Ishikawa (cell line): ENCODE data around the gene PROZ.

Source experiments
- CREB1 ChIP-seq: IDR thresholded peaks from 2 replicates; pipeline ENCODE4 v1.6.1; 2012; ENCODE audit warnings: low read depth
- REST ChIP-seq: IDR thresholded peaks from 2 replicates; pipeline ENCODE4 v1.6.1; 2012; ENCODE audit warnings: low read depth, mild to moderate bottlenecking
- YY1 ChIP-seq: IDR thresholded peaks from 2 replicates; pipeline ENCODE4 v1.6.1; 2012; ENCODE audit warnings: low read depth

DNA sequence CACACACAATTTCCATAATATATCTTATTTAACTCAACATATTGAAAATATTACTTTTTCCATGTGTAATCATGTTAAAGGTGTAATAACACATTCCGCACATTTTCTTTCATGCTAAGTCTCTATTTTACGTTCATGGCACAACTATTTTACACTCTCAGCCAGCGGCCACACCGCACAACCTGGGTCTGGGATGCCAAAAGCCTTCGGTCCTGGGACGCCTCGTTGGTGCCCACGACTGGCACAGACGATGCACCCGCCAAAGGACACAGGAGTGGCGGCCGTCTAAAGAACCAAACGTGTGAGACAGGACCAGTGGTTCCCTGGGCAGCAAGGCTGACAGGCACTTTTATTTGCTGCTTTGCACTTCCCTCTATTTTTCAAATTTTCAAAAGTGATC lies 10.0 kb upstream of the PROZ start:
- TF ChIP-seq REST (no peak), CREB1 (no peak), YY1 (no peak)
